ENCODE measurements around the gene GRIK3.
A peak's percentile ranks its signal among the peaks of the same experiment; 100 is the strongest.

Gene GRIK3

GRCh38 chr1:37042506-37042905, 8.2 kb upstream of the GRIK3 start:
- no peak for DNase-seq

- DNase-seq = no peak
Measured at GRCh38 chr1:37041483-37041882, 7.2 kb upstream of the GRIK3 start.

GRCh38 chr1:37040773-37041172, 6.5 kb upstream of the GRIK3 start:
- DNase-seq = no peak

- DNase-seq = no peak
Measured at GRCh38 chr1:37040261-37040660, 5.9 kb upstream of the GRIK3 start.

- peak; percentile 91 for DNase-seq
Measured at GRCh38 chr1:37038227-37039093, 4.1 kb upstream of the GRIK3 start.

GRCh38 chr1:37037690-37038089, 3.4 kb upstream of the GRIK3 start:
- no peak for DNase-seq

GRCh38 chr1:37036667-37037053, 2.3 kb upstream of the GRIK3 start:
- DNase-seq = no peak

GRCh38 chr1:37035796-37036666, 1.7 kb upstream of the GRIK3 start:
- peak; percentile 23 for DNase-seq

- no peak for DNase-seq
Measured at GRCh38 chr1:37035014-37035691, 838 bp upstream of the GRIK3 start.

- DNase-seq = no peak
Measured at GRCh38 chr1:37033355-37034101, 787 bp downstream of the GRIK3 start.

GRCh38 chr1:37032660-37033354, 1.5 kb downstream of the GRIK3 start:
- no peak for DNase-seq

GRCh38 chr1:37031871-37032270, 2.4 kb downstream of the GRIK3 start:
- no peak for DNase-seq

GRCh38 chr1:37031429-37031828, 2.9 kb downstream of the GRIK3 start:
- no peak for DNase-seq

GRCh38 chr1:37028981-37029617, 5.2 kb downstream of the GRIK3 start:
- no peak for DNase-seq

GRCh38 chr1:37021502-37021901, 12.8 kb downstream of the GRIK3 start:
- DNase-seq = no peak

GRCh38 chr1:37020653-37021277, 13.6 kb downstream of the GRIK3 start:
- DNase-seq = no peak

- DNase-seq = no peak
Measured at GRCh38 chr1:37018510-37018909, 15.8 kb downstream of the GRIK3 start.

- no peak for DNase-seq
Measured at GRCh38 chr1:37017720-37018119, 16.6 kb downstream of the GRIK3 start.

- DNase-seq = no peak
Measured at GRCh38 chr1:37016121-37016520, 18.2 kb downstream of the GRIK3 start.

- DNase-seq = no peak
Measured at GRCh38 chr1:37015713-37016112, 18.6 kb downstream of the GRIK3 start.

GRCh38 chr1:37012226-37012625, 22.1 kb downstream of the GRIK3 start:
- DNase-seq = no peak
